Testis (tissue), 3 donors: ENCODE data around the gene FOXN1. TPM values are rescaled to one million over a fixed set of nuclear protein-coding genes. Genes with fewer than 3 reads are reported as not detected.

ENCODE experiments used
- DNase-seq: peaks from one replicate; pipeline ENCODE4 v3.0.0-alpha.2; 2019
- H3K27ac ChIP-seq, 2 donors: fragments of 200-600 bp; sonication (generic); one replicate each; pipeline ENCODE4 v1.5.1; 2019
- H3K27me3 ChIP-seq: fragments of 200-600 bp; sonication (generic); one replicate; pipeline ENCODE4 v1.5.1; 2019
- H3K36me3 ChIP-seq: fragments of 200-600 bp; sonication (generic); one replicate; pipeline ENCODE4 v1.5.1; 2017; ENCODE audit warnings: low read depth; ENCODE audit errors: missing control alignments
- H3K4me1 ChIP-seq: fragments of 200-600 bp; sonication (generic); one replicate; pipeline ENCODE4 v1.5.1; 2019
- H3K4me3 ChIP-seq, 2 donors: fragments of 200-600 bp; sonication (generic); one replicate each; pipeline ENCODE4 v1.5.1; 2017 to 2019
- H3K9me3 ChIP-seq: fragments of 200-600 bp; sonication (generic); one replicate; pipeline ENCODE4 v1.5.1; 2017
- CTCF ChIP-seq, 3 experiments: fragments of 450-650 bp in 2 of 3; fragments of 200-600 bp in 1 of 3; sonication (generic) in 1 of 3; IDR thresholded peaks; one replicate each; pipeline ENCODE4 v1.5.1; 2016 to 2019; ENCODE audit warnings: antibody characterized with exemption in 3 of 3, mild to moderate bottlenecking in 2 of 3, moderate library complexity in 1 of 3
- POLR2A ChIP-seq: fragments of 450-650 bp; IDR thresholded peaks from one replicate; pipeline ENCODE4 v1.6.1; 2017; ENCODE audit warnings: antibody characterized with exemption, mild to moderate bottlenecking, moderate library complexity
- WGBS, 2 donors: methylation state at CpG; one replicate each; pipeline ENCODE4 v1.1.5; 2018; 5-methylcytosine and 5-hydroxymethylcytosine counted together
- intact Hi-C: fragments of 100-400 bp; cut with DNase I; formaldehyde crosslinking; loops from one replicate; pipeline ENCODE4 v1.15.1; 2023; ENCODE audit warnings: low total_unique reads
- polyA plus RNA-seq: library from polyadenylated mRNA; stranded (reverse); fragments of 350-450 nt; fragmentation: Illumina TruSeq; extraction: RNeasy Lipid Tissue Mini Kit (QIAGEN cat#74804); gene quantifications from one replicate; pipeline ENCODE4 v1.2.3, GENCODE V29; 2014; ENCODE audit warnings: low read depth, low replicate concordance; ENCODE audit not compliant: insufficient read depth
- total RNA-seq, 2 donors: library from RNA; depleted of rRNA; stranded (reverse); fragments of >200 nt; gene quantifications; one replicate each; pipeline ENCODE4 v1.2.3, GENCODE V29; 2016

Gene FOXN1
- total and polyA plus RNA-seq, 3 donors from 2014 or later = 0.24 to 0.69 (median 0.50) TPM

GRCh38 chr17:28526381-28526780 lies 20.2 kb downstream of the FOXN1 start:
- TF ChIP-seq POLR2A (no peak), CTCF (IDR thresholded peaks at IDR 0.05) (no peak)
- no peaks in the 10 kb centered on the region for H3K4me1 ChIP-seq
- H3K27me3 ChIP-seq = no peaks in the 10 kb centered on the region
- no peak overlapping the region for H3K4me3 ChIP-seq
- DNase-seq = no peak
- H3K36me3 ChIP-seq = no peaks in the 10 kb centered on the region
- 84% methylated on average over 8 of the region's 8 CpGs; no CpG with 5 or more reads in 1 of the 2 donors for WGBS, 2 donors
- H3K27ac ChIP-seq = no peak overlapping the region
- no peaks in the 10 kb centered on the region for H3K9me3 ChIP-seq
- intact Hi-C loops = no loop called here

GRCh38 chr17:28527181-28527681 lies 21.1 kb downstream of the FOXN1 start:
- Histone ChIP-seq H3K4me3 (no peak overlapping the region), H3K4me1 (no peaks in the 10 kb centered on the region), H3K27me3 (no peaks in the 10 kb centered on the region), H3K27ac (no peak overlapping the region), H3K9me3 (no peaks in the 10 kb centered on the region), H3K36me3 (no peaks in the 10 kb centered on the region)
- no peak for TF ChIP-seq CTCF (IDR thresholded peaks at IDR 0.05)
- no peak for TF ChIP-seq POLR2A
- 85 to 95% methylated on average over 2 of the region's 2 CpGs for WGBS, 2 donors
- no peak for DNase-seq
- intact Hi-C loops = no loop called here

GRCh38 chr17:28527859-28528258 lies 21.7 kb downstream of the FOXN1 start:
- TF ChIP-seq CTCF (IDR thresholded peaks at IDR 0.05) (no peak), POLR2A (no peak)
- Histone ChIP-seq H3K4me1 (no peaks in the 10 kb centered on the region), H3K9me3 (no peaks in the 10 kb centered on the region), H3K4me3 (no peak overlapping the region), H3K27me3 (no peaks in the 10 kb centered on the region), H3K36me3 (no peaks in the 10 kb centered on the region), H3K27ac (no peak overlapping the region)
- intact Hi-C loops = no loop called here
- no peak for DNase-seq
- 86 to 92% methylated on average over 1 to 2 of the region's 2 CpGs for WGBS, 2 donors

GRCh38 chr17:28528327-28529012 lies 22.3 kb downstream of the FOXN1 start:
- Histone ChIP-seq H3K9me3 (no peaks in the 10 kb centered on the region), H3K4me3 (no peak overlapping the region), H3K4me1 (no peaks in the 10 kb centered on the region), H3K27ac (no peak overlapping the region), H3K27me3 (no peaks in the 10 kb centered on the region), H3K36me3 (no peaks in the 10 kb centered on the region)
- 75 to 80% methylated on average over 9 of the region's 9 CpGs for WGBS, 2 donors
- no peak for DNase-seq
- intact Hi-C loops = no loop called here
- TF ChIP-seq POLR2A (no peak), CTCF (IDR thresholded peaks at IDR 0.05) (no peak)

GRCh38 chr17:28529013-28529400 lies 22.9 kb downstream of the FOXN1 start:
- 94 to 95% methylated on average over 3 of the region's 3 CpGs for WGBS, 2 donors
- intact Hi-C loops = no loop called here
- TF ChIP-seq POLR2A = no peak
- TF ChIP-seq CTCF (IDR thresholded peaks at IDR 0.05) = no peak

More at GRCh38 chr17:28529013-28529400, 22.9 kb downstream of the FOXN1 start:
- no peaks in the 10 kb centered on the region for H3K27me3 ChIP-seq
- no peaks in the 10 kb centered on the region for H3K4me1 ChIP-seq
- H3K4me3 ChIP-seq = no peak overlapping the region
- no peak overlapping the region for H3K27ac ChIP-seq
- no peaks in the 10 kb centered on the region for H3K36me3 ChIP-seq
- DNase-seq = no peak
- no peaks in the 10 kb centered on the region for H3K9me3 ChIP-seq
